Thyroid gland (tissue), 4 donors: ENCODE data around the gene DUSP18. TPM values are rescaled to one million over a fixed set of nuclear protein-coding genes. Genes with fewer than 3 reads are reported as not detected.
"Not testable (repeated sequence)": the region's sequence is repeated elsewhere in the genome, so short reads cannot be mapped to it uniquely, and the experiment has no call there.

Experiments used
- DNase-seq, 2 donors: peaks; one replicate each; pipeline ENCODE4 v3.0.0-alpha.2; 2019
- H3K27ac ChIP-seq, 3 donors: fragments of 200-600 bp; sonication (generic); 1 replicate in 2 of 3; 2 replicates in 1 of 3; pipeline ENCODE4 v1.5.1; 2016 to 2019; ENCODE audit warnings: mild to moderate bottlenecking in 1 of 3, moderate library complexity in 1 of 3
- H3K27me3 ChIP-seq: fragments of 200-600 bp; sonication (generic); one replicate; pipeline ENCODE4 v1.5.1; 2019
- H3K36me3 ChIP-seq, 2 donors: fragments of 200-600 bp; sonication (generic); one replicate each; pipeline ENCODE4 v1.5.1; 2016 to 2019
- H3K4me1 ChIP-seq, 2 donors: fragments of 200-600 bp; sonication (generic); one replicate each; pipeline ENCODE4 v1.5.1; 2017 to 2019
- H3K4me3 ChIP-seq, 3 donors: fragments of 200-600 bp; sonication (generic); replicated peaks in 1 of 3; 1 replicate in 2 of 3; 2 replicates in 1 of 3; pipeline ENCODE4 v1.5.1; 2016; ENCODE audit warnings: mild to moderate bottlenecking in 1 of 3
- H3K9me3 ChIP-seq: fragments of 200-600 bp; sonication (generic); one replicate; pipeline ENCODE4 v1.5.1; 2017
- POLR2A ChIP-seq, 2 donors: fragments of 450-650 bp; IDR thresholded peaks; one replicate each; pipeline ENCODE4 v1.6.1; 2017; ENCODE audit warnings: antibody characterized with exemption in 2 of 2, mild to moderate bottlenecking in 2 of 2, moderate library complexity in 1 of 2
- WGBS, 2 donors: methylation state at CpG; one replicate each; pipeline ENCODE4 v1.1.5; 2017; 5-methylcytosine and 5-hydroxymethylcytosine counted together
- intact Hi-C: fragments of 100-400 bp; cut with DNase I; formaldehyde crosslinking; loops from one replicate; pipeline ENCODE4 v1.15.1; 2023
- total RNA-seq, 4 donors: library from RNA; depleted of rRNA; stranded (reverse); fragments of >200 nt; gene quantifications; one replicate each; pipeline ENCODE4 v1.2.3, GENCODE V29; 2016
- TF ChIP-seq, protein P1 (sequence below), 6 experiments: fragments of 200-600 bp in 3 of 6; fragments of 450-650 bp in 3 of 6; sonication (generic) in 3 of 6; IDR thresholded peaks; one replicate each; pipeline ENCODE4 v1.5.1; 2016 to 2019; ENCODE audit warnings: antibody characterized with exemption in 6 of 6, mild to moderate bottlenecking in 2 of 6, inconsistent platforms in 1 of 6, moderate library complexity in 1 of 6

DUSP18 gene
- total RNA-seq: 1 to 10 TPM; 6.9 to 8.4 (median 7.3) TPM

DNA sequence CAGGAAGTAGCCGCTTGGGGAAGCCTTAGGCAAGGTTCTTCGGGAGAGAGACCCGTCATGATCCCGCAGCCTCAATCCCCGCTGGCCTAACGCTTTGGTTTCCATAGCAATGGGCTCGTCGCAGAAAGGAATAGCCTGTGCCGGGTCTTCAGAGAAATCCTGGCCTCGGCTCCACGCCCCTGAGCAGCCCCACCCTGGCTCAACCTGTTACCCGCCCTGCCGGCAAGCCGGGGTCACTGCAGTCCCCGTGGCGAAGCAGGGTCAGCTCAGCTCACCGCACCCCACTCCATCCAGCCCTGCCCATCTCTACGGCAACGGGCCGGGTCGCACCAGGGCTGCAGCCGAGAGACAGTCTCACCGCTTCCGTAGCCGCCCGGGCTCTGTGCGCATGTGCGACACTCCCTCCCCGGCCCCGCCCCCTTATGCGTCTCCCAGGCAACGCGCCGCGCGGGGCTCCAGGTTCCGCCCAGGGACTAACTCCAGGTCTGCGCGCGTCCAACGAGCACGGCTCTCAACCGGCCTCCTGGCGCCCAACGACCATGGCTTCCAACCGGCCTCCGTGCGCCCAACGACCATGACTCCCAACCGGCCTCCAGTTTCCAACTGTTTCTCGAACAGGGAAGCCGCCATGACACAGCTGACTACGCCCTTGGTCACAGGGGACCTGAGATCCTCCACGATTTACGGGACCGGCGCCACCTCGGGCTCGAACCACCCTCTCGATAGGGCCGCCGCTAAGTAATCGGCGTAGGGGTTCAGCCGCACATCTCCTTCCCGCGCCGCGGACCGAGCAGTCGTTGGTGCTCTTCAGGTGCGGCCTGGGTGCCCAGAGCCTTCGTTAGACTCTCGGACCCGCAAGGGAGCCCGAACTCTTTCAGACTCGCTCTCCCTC, at the start of gene DUSP18:
TSS of gene DUSP18 (minus strand) at position 382 of the 892 bp plus-strand sequence. CDS start 3,872 bp downstream, outside the sequence.
- Histone ChIP-seq H3K4me3 (peak within 1 kb of the TSS; percentile 64 to 93 (median 69)), H3K27me3 (no peaks in the 10 kb centered on the region), H3K36me3 (peaks cover 0 to 4% of the 10 kb centered on the region in 2 donors), H3K4me1 (peaks cover 5 to 12% of the 10 kb centered on the region in 2 donors), H3K27ac (no peak within 1 kb of the TSS), H3K9me3 (no peaks in the 10 kb centered on the region)
- DNase-seq: peak; percentile 92
- intact Hi-C loops: no loop called here
- peak in 1 of 2 donors; percentile 78 for TF ChIP-seq POLR2A (IDR thresholded peaks at IDR 0.05)
- TF ChIP-seq, protein P1, sequence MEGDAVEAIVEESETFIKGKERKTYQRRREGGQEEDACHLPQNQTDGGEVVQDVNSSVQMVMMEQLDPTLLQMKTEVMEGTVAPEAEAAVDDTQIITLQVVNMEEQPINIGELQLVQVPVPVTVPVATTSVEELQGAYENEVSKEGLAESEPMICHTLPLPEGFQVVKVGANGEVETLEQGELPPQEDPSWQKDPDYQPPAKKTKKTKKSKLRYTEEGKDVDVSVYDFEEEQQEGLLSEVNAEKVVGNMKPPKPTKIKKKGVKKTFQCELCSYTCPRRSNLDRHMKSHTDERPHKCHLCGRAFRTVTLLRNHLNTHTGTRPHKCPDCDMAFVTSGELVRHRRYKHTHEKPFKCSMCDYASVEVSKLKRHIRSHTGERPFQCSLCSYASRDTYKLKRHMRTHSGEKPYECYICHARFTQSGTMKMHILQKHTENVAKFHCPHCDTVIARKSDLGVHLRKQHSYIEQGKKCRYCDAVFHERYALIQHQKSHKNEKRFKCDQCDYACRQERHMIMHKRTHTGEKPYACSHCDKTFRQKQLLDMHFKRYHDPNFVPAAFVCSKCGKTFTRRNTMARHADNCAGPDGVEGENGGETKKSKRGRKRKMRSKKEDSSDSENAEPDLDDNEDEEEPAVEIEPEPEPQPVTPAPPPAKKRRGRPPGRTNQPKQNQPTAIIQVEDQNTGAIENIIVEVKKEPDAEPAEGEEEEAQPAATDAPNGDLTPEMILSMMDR (IDR thresholded peaks at IDR 0.05): peak in 3 of 6 experiments; percentile 16 to 28 (median 25)
- 0 to 4% methylated on average over 22 to 37 of the region's 77 CpGs for WGBS, 2 donors

DNA sequence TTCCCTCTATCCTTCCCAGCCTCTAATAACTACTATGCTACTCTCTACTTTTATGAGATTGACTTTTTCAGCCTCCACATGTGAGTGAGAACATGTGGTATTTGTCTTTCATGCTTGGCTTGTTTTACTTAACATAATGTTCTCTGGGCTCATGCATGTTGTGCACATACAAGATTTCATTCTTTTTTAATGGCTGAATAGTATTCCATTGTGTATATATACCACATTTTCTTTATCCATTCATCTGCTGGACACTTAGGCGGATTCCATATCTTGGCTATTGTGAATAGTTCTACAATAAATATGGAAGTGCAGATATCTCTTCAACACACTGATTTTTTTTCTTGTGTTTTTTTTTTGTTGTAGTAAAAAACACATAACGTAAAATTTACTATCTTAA, 46.4 kb upstream of the DUSP18 start:
- Histone ChIP-seq H3K4me3 (no peak overlapping the region), H3K27me3 (no peaks in the 10 kb centered on the region), H3K36me3 (no peaks in the 10 kb centered on the region), H3K9me3 (no peaks in the 10 kb centered on the region), H3K27ac (no peak overlapping the region), H3K4me1 (no peaks in the 10 kb centered on the region)
- intact Hi-C loops: no loop called here
- no peak for DNase-seq
- WGBS, 2 donors: 96 to 97% methylated on average over 2 of the region's 2 CpGs
- TF ChIP-seq, protein P1 (IDR thresholded peaks at IDR 0.05): no peak

DNA sequence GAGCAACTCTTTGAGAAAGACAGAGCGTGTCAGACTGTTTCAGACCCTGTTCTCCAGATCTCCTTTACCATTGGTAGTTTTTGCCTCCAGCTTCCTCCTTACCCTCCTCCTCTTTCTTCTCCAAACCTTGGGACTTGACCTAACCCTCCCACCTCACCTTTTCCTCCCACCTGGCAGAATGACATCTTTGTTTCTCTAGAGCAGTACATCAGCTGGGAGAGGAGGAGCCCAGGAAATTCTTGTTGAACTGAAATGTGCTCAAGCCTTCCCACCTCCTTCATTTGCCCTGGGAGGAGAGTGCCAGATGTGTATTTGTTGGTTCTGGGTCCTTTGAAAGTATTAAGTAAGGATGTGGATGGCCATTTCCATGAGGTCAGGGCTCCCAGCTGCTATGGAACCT, 44.4 kb upstream of the DUSP18 start:
- H3K27ac ChIP-seq: no peak overlapping the region
- no peaks in the 10 kb centered on the region for H3K4me1 ChIP-seq
- intact Hi-C loops: no loop called here
- no peak for TF ChIP-seq POLR2A (IDR thresholded peaks at IDR 0.05)
- TF ChIP-seq, protein P1 (IDR thresholded peaks at IDR 0.05): no peak
- WGBS, 2 donors: 100% methylated on average over 1 of the region's 1 CpG
- DNase-seq: no peak
- no peaks in the 10 kb centered on the region for H3K9me3 ChIP-seq
- no peak overlapping the region for H3K4me3 ChIP-seq
- no peaks in the 10 kb centered on the region for H3K27me3 ChIP-seq
- H3K36me3 ChIP-seq: no peaks in the 10 kb centered on the region

DNA sequence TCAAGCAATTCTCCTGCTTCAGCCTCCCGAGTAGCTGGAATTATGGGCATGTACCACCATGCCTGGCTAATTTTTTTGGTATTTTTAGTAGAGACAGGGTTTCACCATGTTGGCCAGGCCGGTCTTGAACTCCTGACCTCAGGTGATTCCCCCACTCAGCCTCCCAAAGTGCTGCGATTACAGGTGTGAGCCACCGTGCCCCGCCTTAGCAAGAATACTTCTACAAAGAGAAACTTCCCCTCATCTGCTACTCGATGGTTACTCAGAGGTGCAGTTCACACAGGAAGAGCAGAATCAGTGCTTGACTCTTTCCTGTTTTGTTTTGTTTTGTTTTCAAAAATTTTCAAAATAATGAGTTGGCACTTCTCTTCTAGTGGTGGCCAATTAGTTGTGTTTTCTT, 42.3 kb upstream of the DUSP18 start:
- H3K9me3 ChIP-seq, H3K27ac ChIP-seq, intact Hi-C loops, H3K27me3 ChIP-seq, DNase-seq, H3K4me3 ChIP-seq, H3K4me1 ChIP-seq, H3K36me3 ChIP-seq: not testable (repeated sequence)
- 88 to 89% methylated on average over 6 of the region's 6 CpGs for WGBS, 2 donors

DNA sequence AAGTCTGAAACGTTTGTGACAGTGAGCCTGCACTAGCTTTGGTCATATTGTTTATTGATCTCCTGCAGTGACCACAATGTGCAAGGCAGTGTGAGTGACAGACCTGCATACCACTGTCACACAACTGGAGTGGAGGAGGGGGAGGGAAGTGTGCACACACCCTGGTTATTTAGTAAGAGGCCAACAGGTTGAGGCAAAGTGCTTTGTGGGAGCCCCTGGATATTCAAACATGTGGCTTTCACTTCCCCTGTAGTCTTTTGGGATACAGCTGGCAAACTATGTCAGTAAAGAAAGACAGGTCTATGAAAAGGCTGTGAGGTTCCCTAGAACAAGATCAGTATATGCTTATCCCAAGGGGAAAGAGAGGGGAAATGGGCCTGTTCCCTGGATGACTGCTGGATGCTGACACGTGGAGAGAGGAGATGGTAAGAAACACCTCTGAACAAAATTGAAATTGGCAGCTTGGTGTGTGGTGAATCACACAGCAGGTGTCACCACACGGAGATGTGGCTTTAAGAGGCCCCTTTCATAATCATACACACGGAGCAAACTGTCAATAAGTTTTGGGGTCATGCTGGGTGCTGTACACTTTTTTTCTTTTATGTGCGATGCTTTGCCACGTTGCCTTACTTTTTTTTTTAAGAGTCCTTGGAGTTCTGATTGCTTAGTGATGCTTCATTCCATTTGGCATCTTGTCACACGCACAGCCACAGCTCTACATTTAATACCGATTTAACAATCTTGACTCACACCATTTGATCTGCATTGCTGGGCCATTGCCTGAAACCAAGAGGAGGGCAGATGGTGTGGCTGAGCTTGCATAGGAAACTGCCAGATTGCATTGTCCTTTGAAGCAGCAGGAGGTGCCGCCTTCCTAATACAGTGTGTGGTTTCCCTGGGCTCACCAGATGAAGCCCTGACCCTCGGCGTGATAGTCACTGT, 38.3 kb upstream of the DUSP18 start:
- no peaks in the 10 kb centered on the region for H3K27me3 ChIP-seq
- no peak overlapping the region for H3K4me3 ChIP-seq
- no peaks in the 10 kb centered on the region for H3K36me3 ChIP-seq
- no peak for DNase-seq
- intact Hi-C loops: no loop called here
- TF ChIP-seq POLR2A (IDR thresholded peaks at IDR 0.05): no peak
- TF ChIP-seq, protein P1 (IDR thresholded peaks at IDR 0.05): no peak
- H3K4me1 ChIP-seq: no peaks in the 10 kb centered on the region
- H3K27ac ChIP-seq: no peak overlapping the region
- 70% methylated on average over 11 of the region's 11 CpGs for WGBS, 2 donors
- H3K9me3 ChIP-seq: no peaks in the 10 kb centered on the region
